HG02840 (cell line): ENCODE results near the gene ITGB1BP1.

Source experiments
- ATAC-seq: cut with Tn5 transposase; IDR thresholded peaks from one replicate; pipeline ENCODE4 v1.9.1; 2021; ENCODE audit warnings: mild to moderate bottlenecking, moderate library complexity, moderate number of reproducible peaks; ENCODE audit not compliant: unreplicated experiment, low FRiP score

ITGB1BP1 gene, protein sequence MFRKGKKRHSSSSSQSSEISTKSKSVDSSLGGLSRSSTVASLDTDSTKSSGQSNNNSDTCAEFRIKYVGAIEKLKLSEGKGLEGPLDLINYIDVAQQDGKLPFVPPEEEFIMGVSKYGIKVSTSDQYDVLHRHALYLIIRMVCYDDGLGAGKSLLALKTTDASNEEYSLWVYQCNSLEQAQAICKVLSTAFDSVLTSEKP

DNA sequence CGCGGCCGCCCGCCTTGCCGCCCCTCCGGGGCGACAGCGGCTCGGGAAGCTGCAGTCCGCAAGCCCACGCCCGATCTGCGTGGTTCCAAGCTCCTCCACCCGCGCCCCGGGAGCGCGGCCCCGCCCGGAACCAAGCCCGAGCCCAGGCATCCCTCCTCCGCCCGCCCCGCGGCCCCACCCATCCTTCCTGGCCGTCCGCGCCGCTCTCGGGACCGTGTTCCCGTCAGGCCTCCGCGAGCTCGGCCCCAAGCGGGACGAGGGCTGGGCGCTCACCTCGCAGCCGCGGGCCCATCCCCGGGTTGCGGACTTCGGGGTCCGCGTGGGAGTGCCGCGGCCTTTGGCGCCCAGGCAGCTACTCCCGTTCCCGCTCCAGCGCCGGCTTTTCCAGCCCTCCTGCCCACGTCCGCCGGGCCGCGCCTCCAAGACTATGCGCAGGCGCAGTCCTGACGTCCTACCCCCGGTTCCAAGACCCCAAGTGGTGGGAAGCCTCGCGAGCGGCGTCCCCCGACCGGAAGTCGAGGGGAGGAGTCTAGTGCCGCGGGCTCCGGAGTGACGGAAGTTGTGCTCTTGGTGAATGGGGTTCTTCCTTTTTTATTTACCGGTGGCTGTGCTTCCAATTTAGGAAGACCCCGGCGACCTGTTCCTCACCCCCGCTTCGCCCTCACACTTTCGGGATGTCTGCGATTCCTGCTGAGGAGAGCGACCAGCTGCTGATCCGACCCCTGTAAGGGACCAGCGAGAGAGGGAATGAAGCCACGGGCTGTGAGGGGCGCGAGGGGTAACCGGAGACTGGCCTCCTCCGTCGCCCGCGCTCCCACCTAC lies at the start of gene ITGB1BP1, which contains the start of gene CPSF3:
TSS of gene ITGB1BP1 (minus strand) at position 429 of the 822 bp plus-strand sequence. CDS start 4,831 bp downstream, outside the sequence.
TSS of gene CPSF3 (plus strand) at position 555 of the 822 bp plus-strand sequence. CDS start at position 675, 120 bp downstream.
- peak; percentile 91 for ATAC-seq

DNA sequence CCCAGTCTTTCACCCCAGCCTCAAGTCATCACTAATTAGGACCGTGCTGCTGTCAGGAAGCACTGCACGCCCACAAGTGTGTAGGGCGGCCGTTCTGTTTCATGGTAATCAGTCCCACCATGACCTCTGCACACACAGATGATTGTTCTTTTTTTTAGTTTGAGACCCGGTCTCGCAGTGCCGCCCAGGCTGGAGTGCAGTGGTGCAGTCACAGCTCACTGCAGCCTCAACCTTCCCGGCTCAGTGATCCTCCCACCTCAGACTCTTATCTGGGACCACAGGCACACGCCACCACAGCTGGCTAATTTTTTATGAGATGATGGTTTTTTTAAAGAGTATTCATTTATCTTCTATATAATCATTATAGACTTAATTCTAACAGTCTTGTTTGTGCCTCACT lies 49.2 kb upstream of the ITGB1BP1 start:
- no peak for ATAC-seq

DNA sequence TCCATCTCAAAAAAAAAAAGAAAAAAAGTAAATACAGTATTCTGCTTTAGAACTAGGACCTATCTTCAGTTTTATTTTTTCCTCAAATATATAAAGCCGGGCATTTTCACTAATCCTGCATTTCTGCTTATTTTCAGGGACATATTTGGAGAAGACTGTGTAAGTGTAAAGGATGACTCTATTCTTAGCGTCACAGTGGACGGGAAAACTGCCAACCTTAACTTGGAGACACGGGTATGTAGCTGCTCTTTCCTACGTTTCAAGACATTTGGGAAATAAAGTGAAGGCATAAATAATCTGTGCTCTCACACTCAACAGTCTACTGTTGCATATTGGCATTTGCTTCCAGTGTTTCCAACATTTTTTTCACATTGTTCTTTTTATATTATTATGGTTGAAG lies 47.9 kb upstream of the ITGB1BP1 start:
- no peak for ATAC-seq

DNA sequence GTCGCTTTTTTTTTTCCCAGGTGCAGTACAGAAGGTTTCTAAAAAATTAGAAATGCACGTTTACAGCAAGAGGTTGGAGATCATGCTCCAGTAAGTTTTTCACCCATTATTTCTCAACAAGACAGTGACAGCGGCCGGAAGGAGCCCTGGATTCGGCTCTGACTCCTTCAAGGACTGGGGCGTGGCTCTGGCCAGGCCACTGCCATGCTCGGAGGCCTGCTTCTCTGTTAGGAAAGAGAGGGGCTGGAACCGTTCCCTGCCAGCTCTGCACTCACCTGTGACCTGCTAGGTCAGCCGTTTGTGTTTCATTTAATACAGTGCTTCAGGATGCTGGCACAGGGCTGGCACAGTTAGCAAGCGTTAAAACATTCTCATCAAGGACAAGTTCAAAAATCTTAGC lies 44.4 kb upstream of the ITGB1BP1 start:
- no peak for ATAC-seq

DNA sequence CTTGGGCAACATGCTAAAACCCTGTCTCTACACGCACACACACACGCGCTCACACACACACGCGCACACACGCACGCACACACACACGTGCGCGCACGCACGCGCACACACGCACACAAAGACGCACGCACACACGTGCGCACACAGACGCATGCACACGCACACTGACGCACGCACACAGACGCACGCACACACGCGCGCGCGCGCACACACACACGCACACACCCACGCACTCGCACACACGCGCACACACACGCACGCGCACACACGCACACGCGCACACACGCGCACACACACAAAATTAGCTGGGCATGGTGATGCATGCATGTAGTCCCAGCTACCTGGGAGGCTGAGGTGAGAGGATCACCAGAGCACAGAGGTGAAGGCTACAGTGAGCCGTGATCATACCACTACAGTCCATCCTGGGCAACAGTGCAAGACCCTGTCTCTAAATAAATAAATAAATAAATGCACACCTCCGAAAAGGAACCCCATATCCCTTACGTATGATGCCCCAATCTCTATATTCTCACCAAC lies 42.9 kb upstream of the ITGB1BP1 start:
- ATAC-seq: no peak

DNA sequence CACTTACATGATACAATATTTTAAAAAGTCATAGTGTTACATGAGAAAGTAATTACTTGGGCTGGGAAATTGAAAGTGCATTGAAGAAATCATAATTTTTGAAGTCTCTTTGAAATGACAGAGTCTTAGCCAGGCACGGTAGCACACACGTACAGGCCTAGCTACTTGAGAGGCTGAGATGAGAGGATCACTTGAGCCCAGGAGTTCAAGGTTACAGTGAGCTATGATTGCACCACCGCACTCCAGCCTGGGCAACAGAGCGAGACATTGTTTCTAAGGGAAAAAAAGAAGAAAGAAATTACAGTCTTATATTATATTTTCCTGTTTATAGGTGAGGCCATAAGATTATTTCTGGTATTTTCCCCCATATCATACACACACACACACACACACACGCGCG lies 41.8 kb upstream of the ITGB1BP1 start:
- no peak for ATAC-seq

DNA sequence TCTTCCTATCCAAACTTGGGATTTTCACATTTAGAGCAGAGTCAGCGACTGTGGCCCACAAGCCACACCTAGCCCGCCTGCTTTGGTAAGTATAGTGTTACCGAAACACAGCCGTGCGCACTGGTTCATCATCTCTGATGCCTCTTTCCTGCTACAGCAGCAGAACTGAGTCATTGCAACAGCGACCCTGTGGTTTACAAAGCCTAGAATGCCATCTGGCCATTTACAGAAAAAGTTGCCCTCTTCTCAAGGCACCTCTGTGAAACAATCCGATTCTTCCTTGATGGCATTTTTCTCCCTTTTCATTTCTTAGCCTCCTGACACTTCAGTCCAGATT lies 40.3 kb upstream of the ITGB1BP1 start:
- ATAC-seq: no peak

DNA sequence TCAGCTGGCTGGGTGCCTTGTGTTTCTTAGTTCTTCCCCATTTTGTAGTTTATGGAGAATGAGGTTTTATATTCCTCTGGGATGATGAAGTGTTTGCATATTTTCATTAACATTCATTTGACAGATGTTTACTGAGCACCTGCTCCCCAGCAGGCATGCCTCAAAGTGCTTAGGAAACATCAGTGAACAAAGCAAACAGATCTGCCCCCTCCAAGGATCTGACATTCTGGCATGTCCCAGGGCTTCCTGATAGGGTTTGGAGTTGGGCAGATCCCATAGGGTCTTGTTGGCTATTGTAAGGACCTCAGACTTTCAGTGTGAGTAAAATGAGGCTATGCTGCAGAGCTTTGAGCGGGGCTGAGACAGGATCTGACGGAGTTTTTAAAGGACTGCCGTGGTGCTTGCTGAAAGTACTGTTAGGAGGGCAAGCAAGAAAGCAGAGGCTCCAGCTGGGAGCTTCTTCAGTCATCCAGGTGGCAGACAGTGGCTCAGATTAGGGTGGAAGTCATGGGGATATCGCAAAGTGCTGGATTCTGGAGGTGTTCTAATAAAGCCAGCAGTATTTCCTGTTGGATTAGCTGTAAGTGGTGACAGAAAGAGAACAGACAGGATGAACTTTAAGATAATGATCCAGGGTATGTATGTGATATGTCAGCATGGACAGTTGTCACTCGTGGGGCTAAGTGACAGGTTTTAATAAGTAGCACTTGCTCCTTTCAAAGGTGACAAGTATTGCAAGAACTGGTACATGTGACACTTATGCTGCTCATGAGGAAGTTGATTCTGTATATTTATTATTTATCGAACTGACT lies 39.8 kb upstream of the ITGB1BP1 start:
- ATAC-seq: no peak

DNA sequence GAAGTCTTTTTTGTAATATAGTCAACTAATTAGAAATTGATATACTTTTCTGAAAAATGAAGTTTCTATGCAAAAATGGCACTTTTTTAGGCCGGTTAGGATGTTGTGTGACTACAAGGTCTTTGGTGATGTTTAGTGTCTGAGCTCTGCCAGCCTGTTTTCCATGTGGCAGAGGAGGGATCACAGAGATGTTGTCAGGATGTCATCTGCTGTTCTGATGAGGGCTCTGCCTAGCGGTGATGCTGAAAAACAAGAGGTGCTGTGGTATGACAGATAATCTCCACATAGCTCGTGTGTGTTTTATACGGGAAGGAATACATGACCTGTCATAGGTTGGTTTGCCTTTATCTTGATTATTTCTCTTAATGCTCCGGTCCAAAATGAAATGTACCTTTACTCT lies 39.0 kb upstream of the ITGB1BP1 start:
- ATAC-seq: no peak

DNA sequence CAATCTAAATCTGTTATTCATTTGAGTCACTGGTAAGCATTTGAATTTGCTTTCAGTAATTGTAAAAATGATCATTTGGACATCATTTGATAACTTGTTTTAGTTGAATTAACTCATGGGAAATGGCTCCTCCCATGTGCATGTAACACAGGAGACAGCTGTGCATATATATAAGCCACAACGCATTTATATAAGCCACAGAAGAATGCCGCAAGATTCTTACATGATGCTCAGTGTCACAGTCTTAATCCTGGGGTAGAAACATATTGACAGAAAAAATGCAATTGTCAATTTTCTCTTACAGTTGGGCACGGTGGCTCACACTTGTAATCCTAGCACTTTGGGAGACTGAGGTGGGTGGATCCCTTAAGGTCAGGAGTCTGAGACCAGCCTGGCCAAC lies 37.8 kb upstream of the ITGB1BP1 start:
- ATAC-seq: no peak

DNA sequence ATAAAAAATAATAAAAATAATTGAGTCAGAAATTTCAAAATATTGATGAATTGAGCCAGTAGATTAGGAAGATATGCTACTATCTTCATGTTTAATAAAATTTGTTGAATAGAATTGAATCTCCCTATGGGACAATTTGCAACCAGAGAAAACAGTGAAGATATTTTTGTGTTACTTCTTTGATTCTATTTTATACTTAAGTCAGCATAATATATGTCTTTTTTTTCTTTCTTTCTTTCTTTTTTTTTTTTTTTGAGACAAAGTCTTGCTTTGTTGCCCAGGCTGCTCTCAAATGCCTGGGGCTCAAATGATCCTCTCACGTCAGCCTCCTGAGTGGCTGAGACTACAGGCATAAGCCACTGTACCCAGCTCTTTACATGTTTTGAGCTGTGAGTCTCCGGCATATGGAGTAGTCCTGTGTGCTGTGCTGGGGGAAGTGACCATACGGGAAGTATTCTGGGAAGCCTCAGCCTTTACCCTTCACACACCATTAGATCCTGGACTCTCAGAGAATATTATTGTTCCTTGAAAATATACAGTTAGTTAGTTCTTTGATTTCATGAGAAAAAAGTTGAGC lies 37.2 kb upstream of the ITGB1BP1 start:
- ATAC-seq: no peak

DNA sequence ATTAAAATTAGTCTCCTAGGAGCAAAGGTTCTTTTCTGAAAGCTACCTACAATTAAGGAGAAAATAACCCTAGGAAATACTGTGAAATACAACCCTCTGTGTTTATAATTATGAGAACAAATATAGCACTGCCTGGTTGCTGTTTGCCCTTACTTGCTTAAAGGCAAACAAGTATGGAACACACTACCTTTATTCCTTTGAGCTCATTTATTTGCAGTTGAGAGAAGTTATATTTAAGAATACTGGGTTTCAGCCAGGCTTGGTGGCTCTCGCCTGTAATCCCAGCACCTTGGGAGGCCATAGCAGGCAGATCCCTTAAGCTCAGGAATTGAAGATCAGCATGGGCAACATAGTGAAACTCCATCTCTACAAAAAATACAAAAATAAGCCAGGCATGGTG lies 27.9 kb upstream of the ITGB1BP1 start:
- ATAC-seq: no peak

DNA sequence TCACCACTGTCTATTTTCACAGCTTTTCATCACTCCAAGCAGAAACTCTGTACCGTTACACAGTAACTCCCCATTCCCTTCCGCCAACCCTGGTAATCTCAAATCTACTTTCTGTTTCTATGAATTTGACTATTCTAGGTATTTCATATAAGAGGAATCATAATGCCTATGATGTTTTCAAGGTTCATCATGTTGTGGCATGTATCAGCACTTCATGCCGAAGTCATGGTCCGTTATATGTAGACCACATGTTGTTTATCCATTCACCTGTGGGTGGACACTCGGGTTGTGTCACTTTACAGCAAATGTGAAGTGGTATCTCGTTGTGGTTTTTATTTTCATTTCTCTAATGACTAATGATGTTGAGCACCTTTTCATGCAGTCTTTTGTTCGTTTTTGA lies 21.8 kb upstream of the ITGB1BP1 start:
- no peak for ATAC-seq

DNA sequence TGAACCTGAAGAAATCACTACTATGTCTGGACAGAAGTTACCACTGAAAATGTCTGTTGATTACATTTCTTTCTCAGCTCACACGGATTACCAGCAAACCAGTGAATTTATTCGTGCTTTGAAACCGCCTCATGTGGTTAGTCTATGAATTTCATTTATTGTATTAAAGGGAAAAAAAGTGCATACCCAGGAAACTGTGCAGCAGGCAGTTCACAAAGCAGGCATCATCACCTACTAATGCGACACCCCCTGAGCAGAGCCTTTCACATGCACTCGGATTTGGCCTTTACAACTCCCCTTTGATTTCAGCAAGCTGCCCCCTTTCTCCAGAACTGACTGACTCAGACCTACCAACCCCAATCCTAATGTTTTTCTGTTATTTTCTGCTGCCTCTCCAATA lies 20.2 kb upstream of the ITGB1BP1 start:
- ATAC-seq: no peak

DNA sequence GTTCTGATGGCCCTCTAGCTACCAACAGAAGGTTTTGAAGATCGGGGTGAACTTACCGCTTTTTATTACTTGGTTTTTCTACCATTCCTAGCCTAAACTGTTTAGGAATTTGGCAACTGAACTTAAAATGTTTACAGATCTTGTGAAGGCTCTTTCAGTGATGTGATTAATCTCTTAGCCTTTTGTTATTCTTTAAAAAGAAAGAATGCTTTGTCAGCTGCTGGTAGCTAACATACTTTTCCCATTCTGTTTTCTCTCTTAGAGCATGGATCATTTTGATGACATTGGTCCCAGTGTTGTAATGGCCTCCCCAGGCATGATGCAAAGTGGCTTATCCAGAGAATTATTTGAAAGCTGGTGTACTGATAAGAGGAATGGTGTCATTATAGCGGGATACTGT lies 18.2 kb upstream of the ITGB1BP1 start:
- ATAC-seq: no peak

DNA sequence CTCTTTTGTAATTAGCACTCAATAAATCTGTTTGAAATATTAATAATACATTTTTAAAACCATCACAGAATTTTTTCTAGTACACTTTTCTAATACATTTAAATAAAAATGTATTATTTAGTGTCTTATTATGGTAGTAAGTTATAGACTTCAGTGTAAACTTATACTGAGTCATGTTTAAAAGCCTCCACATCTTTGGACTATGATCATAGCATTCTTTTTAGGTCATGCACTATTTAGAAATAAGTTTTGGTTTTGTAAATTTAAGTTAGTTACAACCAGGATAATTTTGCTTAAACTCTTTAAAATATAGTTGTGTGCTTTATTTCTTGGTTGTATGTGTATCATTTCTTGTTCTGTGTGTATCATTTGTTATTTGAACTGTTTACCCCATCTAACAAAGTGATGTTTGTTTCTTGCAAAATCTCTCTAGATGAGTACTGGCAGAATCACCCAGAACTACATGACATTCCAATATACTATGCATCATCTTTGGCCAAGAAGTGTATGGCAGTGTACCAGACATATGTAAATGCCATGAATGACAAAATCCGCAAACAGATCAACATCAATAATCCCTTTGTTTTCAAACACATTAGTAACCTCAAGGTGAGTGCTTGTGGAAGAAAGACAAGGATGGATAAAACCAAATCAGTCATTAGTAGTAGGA lies 16.9 kb upstream of the ITGB1BP1 start:
- no peak for ATAC-seq

DNA sequence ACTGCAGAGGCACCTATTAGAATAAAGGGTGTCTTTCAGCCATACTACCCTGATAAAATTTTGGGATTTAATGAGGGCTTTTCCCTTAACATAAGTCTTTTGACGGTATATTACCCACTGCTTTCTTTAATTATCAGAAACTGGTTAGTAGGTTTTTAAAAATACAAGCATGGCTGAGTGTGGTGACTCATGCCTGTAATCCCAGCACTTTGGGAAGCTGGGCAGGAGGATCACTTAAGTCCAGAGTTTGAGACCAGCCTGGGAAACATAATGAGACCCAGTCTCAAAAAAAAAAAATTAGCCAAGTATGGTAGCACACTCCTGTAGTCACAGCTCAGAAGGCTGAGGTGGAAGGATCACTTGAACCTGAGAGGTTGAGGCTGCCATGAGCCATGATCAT lies 16.2 kb upstream of the ITGB1BP1 start:
- no peak for ATAC-seq

DNA sequence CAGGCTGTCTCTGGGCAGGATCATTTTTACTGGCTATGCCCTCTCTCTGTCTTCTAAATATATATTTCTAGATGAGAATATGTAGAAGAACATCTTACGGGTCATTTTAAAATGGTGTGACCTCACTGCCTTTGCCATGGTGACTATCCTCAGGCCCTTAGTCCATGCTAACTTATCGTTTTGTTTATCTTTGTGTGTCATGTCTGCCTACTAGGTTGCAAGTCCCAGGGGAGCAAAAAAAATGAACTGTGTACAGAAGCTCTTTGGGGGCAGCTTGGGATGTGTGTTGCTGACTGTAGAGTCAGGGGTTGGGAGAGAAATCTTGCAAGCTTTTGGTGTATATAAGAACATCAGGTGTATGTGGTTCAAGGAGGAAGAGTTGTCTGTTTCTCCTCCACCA lies 11.2 kb upstream of the ITGB1BP1 start:
- ATAC-seq: no peak

DNA sequence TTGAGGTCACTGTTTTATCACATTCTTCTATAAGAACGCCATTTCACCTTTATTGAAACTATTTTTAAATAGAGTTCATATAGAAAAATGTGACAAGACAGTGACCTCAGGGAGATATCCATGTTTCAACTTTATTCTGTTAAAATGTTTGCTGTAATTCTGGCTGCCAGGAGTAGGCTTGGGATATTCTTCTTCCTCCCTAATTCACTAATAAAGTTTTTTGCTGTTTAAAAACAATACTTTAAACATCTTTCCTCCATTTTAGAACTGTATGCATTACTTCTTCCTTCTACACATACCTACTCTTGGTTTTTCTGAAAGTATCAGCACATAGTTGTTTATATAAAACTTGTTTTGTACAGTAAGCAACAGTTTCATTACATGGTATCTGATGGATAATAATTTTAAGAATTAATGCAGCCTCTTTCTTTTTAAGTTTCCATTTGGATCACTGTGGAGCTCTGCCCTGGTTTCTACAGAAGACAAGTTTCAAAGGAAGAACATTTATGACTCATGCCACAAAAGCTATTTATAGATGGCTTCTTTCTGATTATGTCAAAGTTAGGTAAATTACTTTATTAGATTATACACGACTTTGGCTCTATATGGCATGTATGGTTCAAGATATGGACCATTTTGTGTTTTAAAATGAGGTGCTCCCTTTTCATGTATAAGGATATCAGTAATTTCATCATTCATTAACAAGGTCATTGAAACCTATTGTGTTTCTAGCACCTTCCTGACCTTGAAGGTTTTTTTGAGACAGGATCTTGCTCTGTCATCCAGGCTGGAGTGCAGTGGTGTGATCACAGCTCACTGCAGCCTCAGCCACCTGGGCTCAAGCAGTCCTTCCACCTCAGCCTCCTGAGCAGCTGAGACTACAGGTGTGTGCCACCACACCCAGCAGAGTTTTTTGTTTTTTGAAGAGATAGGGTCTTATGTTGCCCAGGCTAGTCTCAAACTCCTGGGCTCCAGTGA lies 7.3 kb upstream of the ITGB1BP1 start:
- ATAC-seq: no peak
